ENCODE measurements around the gene DCAF15.
"Not testable (repeated sequence)": the region's sequence is repeated elsewhere in the genome, so short reads cannot be mapped to it uniquely, and the experiment has no call there.

DCAF15 gene

GRCh38 chr19:13959962-13960862, 7.9 kb downstream of the DCAF15 start:
- no peak for DNase-seq (ENCODE audit: low read depth)

- DNase-seq (ENCODE audit: low read depth), result no peak
These were observed 8.8 kb downstream of the DCAF15 start for GRCh38 chr19:13960863-13961784.

- no peak for DNase-seq (ENCODE audit: low read depth)
These were observed 9.8 kb downstream of the DCAF15 start for GRCh38 chr19:13961826-13962698.

GRCh38 chr19:13962699-13963602, 10.6 kb downstream of the DCAF15 start:
- DNase-seq (ENCODE audit: low read depth), result no peak

GRCh38 chr19:13963603-13964105, 11.3 kb downstream of the DCAF15 start:
- no peak for DNase-seq (ENCODE audit: low read depth)

- DNase-seq (ENCODE audit: low read depth), result no peak
These were observed 12.5 kb downstream of the DCAF15 start for GRCh38 chr19:13964776-13965175.

- DNase-seq (ENCODE audit: low read depth), result no peak
These were observed 13.1 kb downstream of the DCAF15 start for GRCh38 chr19:13965377-13965896.

GRCh38 chr19:13965926-13966683, 13.8 kb downstream of the DCAF15 start:
- no peak for DNase-seq (ENCODE audit: low read depth)

- no peak for DNase-seq (ENCODE audit: low read depth)
These were observed 14.4 kb downstream of the DCAF15 start for GRCh38 chr19:13966684-13967128.

GRCh38 chr19:13967206-13967605, 14.9 kb downstream of the DCAF15 start:
- DNase-seq (ENCODE audit: low read depth), result not testable (repeated sequence)

- DNase-seq (ENCODE audit: low read depth), result no peak
These were observed 16.1 kb downstream of the DCAF15 start for GRCh38 chr19:13968383-13968935.

GRCh38 chr19:13968999-13969398, 16.7 kb downstream of the DCAF15 start:
- no peak for DNase-seq (ENCODE audit: low read depth)

- no peak for DNase-seq (ENCODE audit: low read depth)
These were observed 17.6 kb downstream of the DCAF15 start for GRCh38 chr19:13969897-13970296.

GRCh38 chr19:13971868-13972267, 19.6 kb downstream of the DCAF15 start:
- DNase-seq (ENCODE audit: low read depth), result not testable (repeated sequence)

- DNase-seq (ENCODE audit: low read depth), result no peak
These were observed 20.3 kb downstream of the DCAF15 start for GRCh38 chr19:13972368-13973155.

- DNase-seq (ENCODE audit: low read depth), result not testable (repeated sequence)
These were observed 21.2 kb downstream of the DCAF15 start for GRCh38 chr19:13973479-13973878.

- no peak for DNase-seq (ENCODE audit: low read depth)
These were observed 21.8 kb downstream of the DCAF15 start for GRCh38 chr19:13974073-13974472.

GRCh38 chr19:13975870-13976269, 23.6 kb downstream of the DCAF15 start:
- DNase-seq (ENCODE audit: low read depth), result no peak

All from activated T-helper 9 cell treated with anti-CD3 and anti-CD28 coated beads, Interleukin-2, amount 50 U/mL, for 16 hours (primary cell).